Liver (tissue), 9 donors: ENCODE data around the gene SH3D19. TPM values are rescaled to one million over a fixed set of nuclear protein-coding genes. Genes with fewer than 3 reads are reported as not detected.

Experiments used
- DNase-seq: peaks from one replicate; pipeline ENCODE4 v3.0.0-alpha.2; 2017; ENCODE audit warnings: low spot score
- H3K27ac ChIP-seq, 2 donors: one replicate each; pipeline ENCODE4 v1.7.0; 2013; ENCODE audit warnings: inconsistent platforms in 2 of 2, low read length in 2 of 2, control low read depth in 1 of 2, low read depth in 1 of 2, mild to moderate bottlenecking in 1 of 2
- H3K27me3 ChIP-seq, 4 donors: one replicate each; pipeline versions ENCODE4 v1.6.1 to v1.7.0; 2013; ENCODE audit warnings: low read length in 3 of 4, inconsistent platforms in 1 of 4, mild to moderate bottlenecking in 1 of 4, moderate library complexity in 1 of 4; ENCODE audit not compliant: control insufficient read depth in 4 of 4, insufficient read depth in 4 of 4
- H3K36me3 ChIP-seq, 4 donors: one replicate each; pipeline versions ENCODE4 v1.6.1 to v1.7.0; 2013; ENCODE audit warnings: low read length in 3 of 4, mild to moderate bottlenecking in 3 of 4, low read depth in 1 of 4, moderate library complexity in 1 of 4; ENCODE audit not compliant: control insufficient read depth in 4 of 4, insufficient read depth in 3 of 4
- H3K4me1 ChIP-seq, 4 donors: one replicate each; pipeline versions ENCODE4 v1.6.1 to v1.7.0; 2013; ENCODE audit warnings: low read length in 3 of 4, mild to moderate bottlenecking in 3 of 4, moderate library complexity in 1 of 4; ENCODE audit not compliant: control insufficient read depth in 4 of 4, insufficient read depth in 4 of 4
- H3K4me3 ChIP-seq, 3 donors: one replicate each; pipeline versions ENCODE4 v1.6.1 to v1.7.0; 2013; ENCODE audit warnings: low read length in 3 of 3, control low read depth in 1 of 3, low read depth in 1 of 3, mild to moderate bottlenecking in 1 of 3
- H3K9ac ChIP-seq, 2 donors: one replicate each; pipeline ENCODE4 v1.7.0; 2013; ENCODE audit warnings: low read length in 2 of 2, mild to moderate bottlenecking in 2 of 2, moderate library complexity in 2 of 2, control low read depth in 1 of 2, low read depth in 1 of 2
- H3K9me3 ChIP-seq, 4 donors: one replicate each; pipeline versions ENCODE4 v1.6.1 to v1.7.0; 2013; ENCODE audit warnings: low read length in 3 of 4; ENCODE audit not compliant: control insufficient read depth in 4 of 4
- EGR1 ChIP-seq, 2 donors: IDR thresholded peaks; 2 replicates each; pipeline ENCODE4 v1.6.1; 2016 to 2018; ENCODE audit warnings: antibody characterized with exemption in 2 of 2, low read depth in 2 of 2
- FOXA1 ChIP-seq: IDR thresholded peaks from 2 replicates; pipeline ENCODE4 v1.6.1; 2016; ENCODE audit warnings: antibody characterized with exemption
- FOXA2 ChIP-seq: IDR thresholded peaks from 2 replicates; pipeline ENCODE4 v1.6.1; 2016; ENCODE audit warnings: antibody characterized with exemption
- HNF4G ChIP-seq: IDR thresholded peaks from 2 replicates; pipeline ENCODE4 v1.6.1; 2016; ENCODE audit warnings: antibody characterized with exemption
- JUND ChIP-seq, 2 donors: IDR thresholded peaks; 2 replicates each; pipeline ENCODE4 v1.6.1; 2016; ENCODE audit warnings: antibody characterized with exemption in 2 of 2
- MAX ChIP-seq: IDR thresholded peaks from 2 replicates; pipeline ENCODE4 v1.6.1; 2016; ENCODE audit warnings: antibody characterized with exemption
- RAD21 ChIP-seq, 2 donors: IDR thresholded peaks; 2 replicates each; pipeline ENCODE4 v1.6.1; 2016; ENCODE audit warnings: antibody characterized with exemption in 2 of 2, mild to moderate bottlenecking in 2 of 2
- SP1 ChIP-seq: IDR thresholded peaks from 2 replicates; pipeline ENCODE4 v1.6.1; 2018; ENCODE audit warnings: antibody characterized with exemption, mild to moderate bottlenecking
- YY1 ChIP-seq: IDR thresholded peaks from 2 replicates; pipeline ENCODE4 v1.6.1; 2016; ENCODE audit warnings: antibody characterized with exemption, mild to moderate bottlenecking
- ZBTB33 ChIP-seq: IDR thresholded peaks from 2 replicates; pipeline ENCODE4 v1.6.1; 2016; ENCODE audit warnings: antibody characterized with exemption
- WGBS: extraction: QIAGEN DNeasy Blood & Tissue Kit; methylation state at CpG from one replicate; pipeline ENCODE4 v1.1.7; 2013; 5-methylcytosine and 5-hydroxymethylcytosine counted together
- polyA plus RNA-seq, 2 donors: library from polyadenylated mRNA; stranded (reverse) in 1 of 2; unstranded in 1 of 2; fragments of 200-250 nt in 1 of 2; fragments of >200 nt in 1 of 2; fragmentation: Nextera tagmentation in 1 of 2; extraction: Ambion mirVana in 1 of 2; gene quantifications; one replicate each; pipeline versions ENCODE4 v1.2.1 to v1.2.3, GENCODE V29; 2013 to 2015
- total RNA-seq, 2 donors: library from RNA; depleted of rRNA; stranded (reverse); fragments of >200 nt; gene quantifications; one replicate each; pipeline ENCODE4 v1.2.3, GENCODE V29; 2014
- TF ChIP-seq, protein P1 (sequence below): IDR thresholded peaks from 2 replicates; pipeline ENCODE4 v1.6.1; 2016; ENCODE audit warnings: antibody characterized with exemption, mild to moderate bottlenecking
- TF ChIP-seq, protein P2 (sequence below): fragments of 150-350 bp; IDR thresholded peaks from 2 replicates; pipeline ENCODE4 v1.5.1; 2017; ENCODE audit warnings: improper control_type of control experiment, low read depth, low read length; ENCODE audit not compliant: missing input control
- donor health status: healthy.
- donor health status: healthy.
- donor health status: healthy.
- donor health status: healthy.
- donor health status: healthy.

The SH3D19 gene
- total and polyA plus RNA-seq, 4 donors, result 11.0 to 22.2 (median 17.1) TPM

GRCh38 chr4:151093203-151093602, 232.2 kb downstream of the SH3D19 start:
- no peak for TF ChIP-seq FOXA1
- TF ChIP-seq EGR1 (IDR thresholded peaks at IDR 0.05; ENCODE audit: low read depth in 2 of 2), result no peak
- TF ChIP-seq ZBTB33, result no peak
- TF ChIP-seq HNF4G, result no peak
- no peak for TF ChIP-seq JUND (IDR thresholded peaks at IDR 0.05)
- no peak for TF ChIP-seq MAX
- no peak for TF ChIP-seq YY1
- Histone ChIP-seq H3K27me3 (no peaks in the 10 kb centered on the region), H3K4me3 (no peak overlapping the region), H3K36me3 (no peaks in the 10 kb centered on the region), H3K27ac (no peak overlapping the region), H3K9me3 (no peaks in the 10 kb centered on the region), H3K9ac (no peak overlapping the region), H3K4me1 (no peaks in the 10 kb centered on the region)
- 79% methylated on average over 3 of the region's 3 CpGs for WGBS
- no peak for DNase-seq

GRCh38 chr4:151092488-151092887, 232.9 kb downstream of the SH3D19 start:
- no peak overlapping the region for H3K27ac ChIP-seq
- H3K9me3 ChIP-seq, result no peaks in the 10 kb centered on the region
- no peak overlapping the region for H3K4me3 ChIP-seq
- TF ChIP-seq JUND (IDR thresholded peaks at IDR 0.05), result no peak
- TF ChIP-seq FOXA2, result no peak
- DNase-seq, result no peak
- H3K9ac ChIP-seq, result no peak overlapping the region
- H3K4me1 ChIP-seq, result no peaks in the 10 kb centered on the region
- 69% methylated on average over 3 of the region's 3 CpGs for WGBS
- no peaks in the 10 kb centered on the region for H3K36me3 ChIP-seq
- H3K27me3 ChIP-seq, result no peaks in the 10 kb centered on the region

- WGBS, result 88% methylated on average over 2 of the region's 2 CpGs
- H3K9ac ChIP-seq, result no peak overlapping the region
- no peaks in the 10 kb centered on the region for H3K9me3 ChIP-seq
- no peaks in the 10 kb centered on the region for H3K36me3 ChIP-seq
- TF ChIP-seq FOXA1 (no peak), SP1 (no peak), FOXA2 (no peak), RAD21 (IDR thresholded peaks at IDR 0.05) (no peak), MAX (no peak), EGR1 (IDR thresholded peaks at IDR 0.05; ENCODE audit: low read depth in 2 of 2) (no peak)
- TF ChIP-seq, protein P1, sequence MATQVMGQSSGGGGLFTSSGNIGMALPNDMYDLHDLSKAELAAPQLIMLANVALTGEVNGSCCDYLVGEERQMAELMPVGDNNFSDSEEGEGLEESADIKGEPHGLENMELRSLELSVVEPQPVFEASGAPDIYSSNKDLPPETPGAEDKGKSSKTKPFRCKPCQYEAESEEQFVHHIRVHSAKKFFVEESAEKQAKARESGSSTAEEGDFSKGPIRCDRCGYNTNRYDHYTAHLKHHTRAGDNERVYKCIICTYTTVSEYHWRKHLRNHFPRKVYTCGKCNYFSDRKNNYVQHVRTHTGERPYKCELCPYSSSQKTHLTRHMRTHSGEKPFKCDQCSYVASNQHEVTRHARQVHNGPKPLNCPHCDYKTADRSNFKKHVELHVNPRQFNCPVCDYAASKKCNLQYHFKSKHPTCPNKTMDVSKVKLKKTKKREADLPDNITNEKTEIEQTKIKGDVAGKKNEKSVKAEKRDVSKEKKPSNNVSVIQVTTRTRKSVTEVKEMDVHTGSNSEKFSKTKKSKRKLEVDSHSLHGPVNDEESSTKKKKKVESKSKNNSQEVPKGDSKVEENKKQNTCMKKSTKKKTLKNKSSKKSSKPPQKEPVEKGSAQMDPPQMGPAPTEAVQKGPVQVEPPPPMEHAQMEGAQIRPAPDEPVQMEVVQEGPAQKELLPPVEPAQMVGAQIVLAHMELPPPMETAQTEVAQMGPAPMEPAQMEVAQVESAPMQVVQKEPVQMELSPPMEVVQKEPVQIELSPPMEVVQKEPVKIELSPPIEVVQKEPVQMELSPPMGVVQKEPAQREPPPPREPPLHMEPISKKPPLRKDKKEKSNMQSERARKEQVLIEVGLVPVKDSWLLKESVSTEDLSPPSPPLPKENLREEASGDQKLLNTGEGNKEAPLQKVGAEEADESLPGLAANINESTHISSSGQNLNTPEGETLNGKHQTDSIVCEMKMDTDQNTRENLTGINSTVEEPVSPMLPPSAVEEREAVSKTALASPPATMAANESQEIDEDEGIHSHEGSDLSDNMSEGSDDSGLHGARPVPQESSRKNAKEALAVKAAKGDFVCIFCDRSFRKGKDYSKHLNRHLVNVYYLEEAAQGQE, result no peak
- TF ChIP-seq, protein P2, sequence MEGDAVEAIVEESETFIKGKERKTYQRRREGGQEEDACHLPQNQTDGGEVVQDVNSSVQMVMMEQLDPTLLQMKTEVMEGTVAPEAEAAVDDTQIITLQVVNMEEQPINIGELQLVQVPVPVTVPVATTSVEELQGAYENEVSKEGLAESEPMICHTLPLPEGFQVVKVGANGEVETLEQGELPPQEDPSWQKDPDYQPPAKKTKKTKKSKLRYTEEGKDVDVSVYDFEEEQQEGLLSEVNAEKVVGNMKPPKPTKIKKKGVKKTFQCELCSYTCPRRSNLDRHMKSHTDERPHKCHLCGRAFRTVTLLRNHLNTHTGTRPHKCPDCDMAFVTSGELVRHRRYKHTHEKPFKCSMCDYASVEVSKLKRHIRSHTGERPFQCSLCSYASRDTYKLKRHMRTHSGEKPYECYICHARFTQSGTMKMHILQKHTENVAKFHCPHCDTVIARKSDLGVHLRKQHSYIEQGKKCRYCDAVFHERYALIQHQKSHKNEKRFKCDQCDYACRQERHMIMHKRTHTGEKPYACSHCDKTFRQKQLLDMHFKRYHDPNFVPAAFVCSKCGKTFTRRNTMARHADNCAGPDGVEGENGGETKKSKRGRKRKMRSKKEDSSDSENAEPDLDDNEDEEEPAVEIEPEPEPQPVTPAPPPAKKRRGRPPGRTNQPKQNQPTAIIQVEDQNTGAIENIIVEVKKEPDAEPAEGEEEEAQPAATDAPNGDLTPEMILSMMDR, result no peak
- no peak overlapping the region for H3K4me3 ChIP-seq
- no peaks in the 10 kb centered on the region for H3K4me1 ChIP-seq
- no peak for DNase-seq
- no peaks in the 10 kb centered on the region for H3K27me3 ChIP-seq
- H3K27ac ChIP-seq, result no peak overlapping the region
Measured at GRCh38 chr4:151091047-151091446, 234.4 kb downstream of the SH3D19 start.
